ENCODE measurements around the gene MRTFA. TPM values are rescaled to one million over a fixed set of nuclear protein-coding genes. Genes with fewer than 3 reads are reported as not detected.

The MRTFA gene
- total and polyA plus RNA-seq, 8 donors = 22.5 to 58.0 (median 26.5) TPM

- no peak for TF ChIP-seq CTCF (IDR thresholded peaks at IDR 0.05)
- peaks cover 0 to 20% of the 10 kb centered on the region in 2 donors for H3K4me1 ChIP-seq
- intact Hi-C loops (cut with DNase I) = no loop called here
- no peaks in the 10 kb centered on the region for H3K27me3 ChIP-seq
- ATAC-seq (no peak), DNase-seq (peak in 1 of 4 donors; percentile 71)
- H3K36me3 ChIP-seq = peaks cover 5 to 99% of the 10 kb centered on the region in 2 donors
- no peak overlapping the region for H3K4me3 ChIP-seq
- no peaks in the 10 kb centered on the region for H3K9me3 ChIP-seq
- no peak overlapping the region for H3K27ac ChIP-seq
These were observed 216.0 kb downstream of the MRTFA start for GRCh38 chr22:40420341-40421081.

- H3K4me3 ChIP-seq = no peak overlapping the region
- ATAC-seq = no peak
- H3K36me3 ChIP-seq = peaks cover 5 to 97% of the 10 kb centered on the region in 2 donors
- no peak for DNase-seq
- no peak overlapping the region for H3K27ac ChIP-seq
- H3K4me1 ChIP-seq = peaks cover 0 to 27% of the 10 kb centered on the region in 2 donors
- no peak for TF ChIP-seq CTCF (IDR thresholded peaks at IDR 0.05)
- no peaks in the 10 kb centered on the region for H3K9me3 ChIP-seq
- no peaks in the 10 kb centered on the region for H3K27me3 ChIP-seq
- intact Hi-C loops (cut with DNase I) = no loop called here
These were observed 216.8 kb downstream of the MRTFA start for GRCh38 chr22:40419718-40420117.

- no peak for ATAC-seq
- H3K36me3 ChIP-seq = peaks cover 5 to 94% of the 10 kb centered on the region in 2 donors
- H3K27ac ChIP-seq = no peak overlapping the region
- no peak for TF ChIP-seq CTCF (IDR thresholded peaks at IDR 0.05)
- intact Hi-C loops (cut with DNase I) = no loop called here
- H3K4me1 ChIP-seq = peaks cover 0 to 32% of the 10 kb centered on the region in 2 donors
- H3K4me3 ChIP-seq = no peak overlapping the region
- no peaks in the 10 kb centered on the region for H3K27me3 ChIP-seq
- no peaks in the 10 kb centered on the region for H3K9me3 ChIP-seq
- DNase-seq = peak in 3 of 4 donors; percentile 32 to 77 (median 65)
These were observed 217.9 kb downstream of the MRTFA start for GRCh38 chr22:40418366-40419201.

- intact Hi-C loops (cut with DNase I) = no loop called here
- Histone ChIP-seq H3K4me3 (no peak overlapping the region), H3K27me3 (no peaks in the 10 kb centered on the region), H3K4me1 (peaks cover 0 to 37% of the 10 kb centered on the region in 2 donors), H3K36me3 (peaks cover 5 to 87% of the 10 kb centered on the region in 2 donors), H3K9me3 (no peaks in the 10 kb centered on the region), H3K27ac (no peak overlapping the region)
- ATAC-seq (no peak), DNase-seq (peak in 1 of 4 donors; percentile 42)
- no peak for TF ChIP-seq CTCF (IDR thresholded peaks at IDR 0.05)
These were observed 218.6 kb downstream of the MRTFA start for GRCh38 chr22:40417881-40418280.

- H3K36me3 ChIP-seq = peaks cover 5 to 87% of the 10 kb centered on the region in 2 donors
- no peaks in the 10 kb centered on the region for H3K27me3 ChIP-seq
- ATAC-seq (no peak), DNase-seq (peak in 2 of 4 donors; percentile 26 to 44)
- intact Hi-C loops (cut with DNase I) = no loop called here
- no peak overlapping the region for H3K27ac ChIP-seq
- peaks cover 0 to 32% of the 10 kb centered on the region in 2 donors for H3K4me1 ChIP-seq
- no peak for TF ChIP-seq CTCF (IDR thresholded peaks at IDR 0.05)
- no peak overlapping the region for H3K4me3 ChIP-seq
- H3K9me3 ChIP-seq = no peaks in the 10 kb centered on the region
These were observed 219.5 kb downstream of the MRTFA start for GRCh38 chr22:40417041-40417440.

Measured in left lung (tissue), 10 donors.